HL-60 (cell line): ENCODE measurements around the gene S1PR5.

Experiments used
- DNase-seq, 2 experiments: peaks; one replicate each; pipeline ENCODE4 v3.0.0-alpha.2; 2010 to 2020; ENCODE audit warnings: low read depth in 1 of 2, low spot score in 1 of 2
- H3K27ac ChIP-seq: fragments of 250-450 bp; sonication (Bioruptor Pico); replicated peaks from 2 replicates; pipeline ENCODE4 v1.5.1; 2020; ENCODE audit warnings: mild to moderate bottlenecking, moderate library complexity
- H3K27me3 ChIP-seq: fragments of 250-450 bp; sonication (Bioruptor Pico); 2 replicates; pipeline ENCODE4 v1.5.1; 2021; ENCODE audit warnings: mild to moderate bottlenecking, moderate library complexity; ENCODE audit not compliant: insufficient read depth, poor library complexity, severe bottlenecking
- H3K4me3 ChIP-seq: replicated peaks from 2 replicates; pipeline ENCODE4 v1.5.1; 2011; ENCODE audit warnings: mild to moderate bottlenecking, control low read depth, low read length; ENCODE audit not compliant: insufficient read depth
- GABPA ChIP-seq: IDR thresholded peaks from 2 replicates; pipeline ENCODE4 v1.6.1; 2012; ENCODE audit warnings: low read depth
- POLR2AphosphoS5 ChIP-seq: IDR thresholded peaks from 2 replicates; pipeline ENCODE4 v1.6.1; 2012; ENCODE audit warnings: low read depth
- SPI1 ChIP-seq: IDR thresholded peaks from 2 replicates; pipeline ENCODE4 v1.6.1; 2012; ENCODE audit warnings: low read depth, mild to moderate bottlenecking, borderline replicate concordance
- TF ChIP-seq, protein P1 (sequence below): IDR thresholded peaks from 2 replicates; pipeline ENCODE4 v1.6.1; 2012; ENCODE audit warnings: low read depth; ENCODE audit not compliant: insufficient replicate concordance
- TF ChIP-seq, protein P2 (sequence below): IDR thresholded peaks from one replicate; pipeline ENCODE4 v1.5.1; 2011; ENCODE audit warnings: low read length, control low read depth, inconsistent platforms; ENCODE audit not compliant: insufficient read depth

The S1PR5 gene

GRCh38 chr19:10503002-10503789, 14.1 kb downstream of the S1PR5 start, which contains the start of gene KEAP1:
Gene KEAP1 (minus strand): TSS chr19:10503356. CDS start chr19:10500033, 3,323 bp downstream.
- H3K27me3 ChIP-seq: no peaks in the 10 kb centered on the region
- H3K27ac ChIP-seq: peak within 1 kb of the TSS; percentile 100
- peak within 1 kb of the TSS; percentile 65 for H3K4me3 ChIP-seq
- peak; percentile 53 to 74 for DNase-seq
- TF ChIP-seq, protein P1, sequence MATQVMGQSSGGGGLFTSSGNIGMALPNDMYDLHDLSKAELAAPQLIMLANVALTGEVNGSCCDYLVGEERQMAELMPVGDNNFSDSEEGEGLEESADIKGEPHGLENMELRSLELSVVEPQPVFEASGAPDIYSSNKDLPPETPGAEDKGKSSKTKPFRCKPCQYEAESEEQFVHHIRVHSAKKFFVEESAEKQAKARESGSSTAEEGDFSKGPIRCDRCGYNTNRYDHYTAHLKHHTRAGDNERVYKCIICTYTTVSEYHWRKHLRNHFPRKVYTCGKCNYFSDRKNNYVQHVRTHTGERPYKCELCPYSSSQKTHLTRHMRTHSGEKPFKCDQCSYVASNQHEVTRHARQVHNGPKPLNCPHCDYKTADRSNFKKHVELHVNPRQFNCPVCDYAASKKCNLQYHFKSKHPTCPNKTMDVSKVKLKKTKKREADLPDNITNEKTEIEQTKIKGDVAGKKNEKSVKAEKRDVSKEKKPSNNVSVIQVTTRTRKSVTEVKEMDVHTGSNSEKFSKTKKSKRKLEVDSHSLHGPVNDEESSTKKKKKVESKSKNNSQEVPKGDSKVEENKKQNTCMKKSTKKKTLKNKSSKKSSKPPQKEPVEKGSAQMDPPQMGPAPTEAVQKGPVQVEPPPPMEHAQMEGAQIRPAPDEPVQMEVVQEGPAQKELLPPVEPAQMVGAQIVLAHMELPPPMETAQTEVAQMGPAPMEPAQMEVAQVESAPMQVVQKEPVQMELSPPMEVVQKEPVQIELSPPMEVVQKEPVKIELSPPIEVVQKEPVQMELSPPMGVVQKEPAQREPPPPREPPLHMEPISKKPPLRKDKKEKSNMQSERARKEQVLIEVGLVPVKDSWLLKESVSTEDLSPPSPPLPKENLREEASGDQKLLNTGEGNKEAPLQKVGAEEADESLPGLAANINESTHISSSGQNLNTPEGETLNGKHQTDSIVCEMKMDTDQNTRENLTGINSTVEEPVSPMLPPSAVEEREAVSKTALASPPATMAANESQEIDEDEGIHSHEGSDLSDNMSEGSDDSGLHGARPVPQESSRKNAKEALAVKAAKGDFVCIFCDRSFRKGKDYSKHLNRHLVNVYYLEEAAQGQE: no peak
- TF ChIP-seq GABPA: no peak
- TF ChIP-seq SPI1: no peak
- TF ChIP-seq POLR2AphosphoS5: no peak; the same call in 1 of the 2 replicates
- TF ChIP-seq, protein P2, sequence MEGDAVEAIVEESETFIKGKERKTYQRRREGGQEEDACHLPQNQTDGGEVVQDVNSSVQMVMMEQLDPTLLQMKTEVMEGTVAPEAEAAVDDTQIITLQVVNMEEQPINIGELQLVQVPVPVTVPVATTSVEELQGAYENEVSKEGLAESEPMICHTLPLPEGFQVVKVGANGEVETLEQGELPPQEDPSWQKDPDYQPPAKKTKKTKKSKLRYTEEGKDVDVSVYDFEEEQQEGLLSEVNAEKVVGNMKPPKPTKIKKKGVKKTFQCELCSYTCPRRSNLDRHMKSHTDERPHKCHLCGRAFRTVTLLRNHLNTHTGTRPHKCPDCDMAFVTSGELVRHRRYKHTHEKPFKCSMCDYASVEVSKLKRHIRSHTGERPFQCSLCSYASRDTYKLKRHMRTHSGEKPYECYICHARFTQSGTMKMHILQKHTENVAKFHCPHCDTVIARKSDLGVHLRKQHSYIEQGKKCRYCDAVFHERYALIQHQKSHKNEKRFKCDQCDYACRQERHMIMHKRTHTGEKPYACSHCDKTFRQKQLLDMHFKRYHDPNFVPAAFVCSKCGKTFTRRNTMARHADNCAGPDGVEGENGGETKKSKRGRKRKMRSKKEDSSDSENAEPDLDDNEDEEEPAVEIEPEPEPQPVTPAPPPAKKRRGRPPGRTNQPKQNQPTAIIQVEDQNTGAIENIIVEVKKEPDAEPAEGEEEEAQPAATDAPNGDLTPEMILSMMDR: no peak

GRCh38 chr19:10502524-10503001, 14.7 kb downstream of the S1PR5 start:
- peak; percentile 90 to 95 for DNase-seq
- Histone ChIP-seq H3K27me3 (no peaks in the 10 kb centered on the region), H3K4me3 (peak overlapping the region; percentile 65), H3K27ac (peak overlapping the region; percentile 100)
- TF ChIP-seq, protein P2: no peak
- TF ChIP-seq POLR2AphosphoS5: peak; percentile 75
- TF ChIP-seq, protein P1: peak; percentile 66

DNA sequence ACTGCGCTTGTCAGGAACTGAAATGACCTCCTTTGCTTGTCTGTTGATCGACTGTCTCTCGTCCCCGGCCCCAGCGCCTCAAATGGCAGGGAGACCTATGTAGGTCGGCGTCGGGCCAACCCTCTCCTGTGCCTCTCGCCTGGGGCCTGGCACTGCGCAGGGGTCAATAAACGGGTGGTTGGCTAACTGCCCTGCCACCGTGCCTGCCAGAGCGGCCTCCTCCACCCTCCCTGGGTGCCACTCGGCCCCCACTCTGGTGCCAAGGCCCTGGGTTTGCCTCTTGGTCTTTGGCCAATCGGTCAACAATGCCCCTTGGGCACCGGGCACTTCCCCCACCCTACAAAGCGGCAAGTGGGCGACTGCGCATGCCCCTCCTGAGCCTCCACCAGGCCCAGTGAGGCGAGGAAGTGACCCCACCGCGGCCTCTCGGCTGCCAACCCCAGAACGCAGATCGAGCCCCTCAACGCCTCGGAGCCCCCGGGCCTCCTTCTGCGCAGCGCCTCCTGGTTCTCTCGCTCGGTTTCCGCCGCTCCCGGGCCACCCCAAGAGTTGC, 15.2 kb downstream of the S1PR5 start:
- peak; percentile 60 to 64 for DNase-seq
- Histone ChIP-seq H3K27me3 (no peaks in the 10 kb centered on the region), H3K27ac (peak overlapping the region; percentile 100), H3K4me3 (peak overlapping the region; percentile 65)
- TF ChIP-seq, protein P1: no peak
- TF ChIP-seq POLR2AphosphoS5: 0 out of 2 replicates have a peak, but pooled peaks have one; percentile 5
